Eye (tissue), 1 donor: ENCODE data around the gene SRGN.
A peak's percentile ranks its signal among the peaks of the same experiment; 100 is the strongest.

Experiments used
- DNase-seq: peaks from one replicate; pipeline ENCODE4 v3.0.0-alpha.2; 2015

SRGN gene

DNA sequence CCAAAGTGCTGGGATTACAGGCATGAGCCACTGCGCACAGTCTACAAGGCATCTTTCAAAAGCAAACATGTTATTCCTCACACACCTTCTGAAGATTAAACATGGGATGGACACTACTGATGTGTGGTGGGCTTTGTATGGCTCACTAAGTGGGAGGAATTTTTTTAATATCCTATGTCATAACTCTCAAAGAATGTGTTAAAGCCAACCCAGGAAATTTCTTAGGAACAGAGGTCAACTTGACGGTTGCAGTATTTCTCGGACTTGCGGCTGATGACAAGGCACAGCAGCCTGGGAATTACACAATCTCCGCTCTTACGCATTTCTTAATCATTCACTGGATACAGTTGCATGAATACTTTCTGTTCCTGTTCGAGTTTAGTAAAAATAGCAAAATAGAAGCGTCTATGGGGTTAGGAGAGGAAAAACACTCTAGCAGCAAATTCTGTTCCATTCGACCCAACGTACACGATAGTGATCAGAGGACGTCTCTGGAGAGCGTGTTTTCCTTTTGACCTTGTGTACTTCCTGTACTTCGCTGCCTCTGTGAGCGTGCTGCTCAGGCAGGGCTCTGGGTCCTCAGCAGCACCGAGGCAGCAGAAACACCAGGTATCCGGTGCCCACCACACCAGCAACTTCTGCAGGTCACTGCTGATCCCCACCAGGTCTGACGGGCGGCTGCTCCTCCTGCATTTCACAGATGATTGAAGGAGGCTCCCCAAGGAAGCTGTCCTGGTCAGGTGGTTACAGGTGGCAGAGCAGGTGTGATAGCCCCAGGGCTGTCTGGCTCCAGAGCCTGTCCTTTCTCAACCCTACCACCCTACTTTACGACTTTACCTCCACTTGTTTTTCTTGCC lies 26.4 kb upstream of the SRGN start:
- peak; percentile 31 for DNase-seq

DNA sequence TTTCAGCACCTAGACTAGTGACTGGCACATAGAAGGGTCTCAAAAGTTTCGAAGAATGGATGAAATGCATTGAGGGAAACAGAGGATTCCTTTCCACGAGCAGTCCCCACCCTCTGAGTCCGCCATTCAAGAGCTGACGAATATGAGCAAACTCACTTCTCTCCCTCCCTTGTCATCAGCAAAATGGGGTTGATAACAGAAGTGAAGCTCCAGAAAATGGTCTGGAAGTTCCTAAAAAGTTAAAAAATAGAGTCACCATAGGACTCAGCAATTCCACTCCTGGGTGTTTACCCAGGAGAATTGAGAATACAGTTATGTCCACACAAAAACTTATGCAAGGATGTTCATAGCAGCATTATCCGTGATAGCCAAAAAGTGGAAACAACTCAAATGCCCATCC lies 25.0 kb upstream of the SRGN start:
- DNase-seq = no peak

DNA sequence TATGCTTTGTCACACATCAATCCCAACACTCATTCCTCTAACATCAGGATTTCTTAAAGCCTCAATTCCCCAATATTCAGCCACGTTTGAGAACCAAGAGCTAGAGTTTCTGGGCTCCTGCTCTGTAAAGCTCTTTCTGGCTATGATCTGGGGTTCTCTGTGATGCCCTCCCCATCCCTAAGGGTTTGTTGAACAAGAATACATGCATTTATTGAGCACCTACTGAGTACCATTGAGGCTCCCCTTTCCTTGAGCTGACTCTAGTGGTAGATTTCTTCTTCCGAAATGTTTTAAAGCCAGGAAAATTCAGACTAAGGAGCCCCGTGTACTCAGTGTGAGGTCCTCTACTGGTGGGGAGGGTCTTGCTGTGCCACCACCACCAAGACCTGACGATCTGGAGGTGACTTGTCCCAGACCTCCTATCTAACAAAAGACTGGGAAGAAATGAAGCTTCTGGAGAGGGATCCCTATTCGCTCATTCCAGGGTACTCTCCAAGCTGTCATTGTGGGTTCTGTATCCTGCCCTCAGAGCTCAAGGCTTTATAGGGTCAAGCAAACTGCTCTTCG lies 23.1 kb upstream of the SRGN start:
- no peak for DNase-seq

DNA sequence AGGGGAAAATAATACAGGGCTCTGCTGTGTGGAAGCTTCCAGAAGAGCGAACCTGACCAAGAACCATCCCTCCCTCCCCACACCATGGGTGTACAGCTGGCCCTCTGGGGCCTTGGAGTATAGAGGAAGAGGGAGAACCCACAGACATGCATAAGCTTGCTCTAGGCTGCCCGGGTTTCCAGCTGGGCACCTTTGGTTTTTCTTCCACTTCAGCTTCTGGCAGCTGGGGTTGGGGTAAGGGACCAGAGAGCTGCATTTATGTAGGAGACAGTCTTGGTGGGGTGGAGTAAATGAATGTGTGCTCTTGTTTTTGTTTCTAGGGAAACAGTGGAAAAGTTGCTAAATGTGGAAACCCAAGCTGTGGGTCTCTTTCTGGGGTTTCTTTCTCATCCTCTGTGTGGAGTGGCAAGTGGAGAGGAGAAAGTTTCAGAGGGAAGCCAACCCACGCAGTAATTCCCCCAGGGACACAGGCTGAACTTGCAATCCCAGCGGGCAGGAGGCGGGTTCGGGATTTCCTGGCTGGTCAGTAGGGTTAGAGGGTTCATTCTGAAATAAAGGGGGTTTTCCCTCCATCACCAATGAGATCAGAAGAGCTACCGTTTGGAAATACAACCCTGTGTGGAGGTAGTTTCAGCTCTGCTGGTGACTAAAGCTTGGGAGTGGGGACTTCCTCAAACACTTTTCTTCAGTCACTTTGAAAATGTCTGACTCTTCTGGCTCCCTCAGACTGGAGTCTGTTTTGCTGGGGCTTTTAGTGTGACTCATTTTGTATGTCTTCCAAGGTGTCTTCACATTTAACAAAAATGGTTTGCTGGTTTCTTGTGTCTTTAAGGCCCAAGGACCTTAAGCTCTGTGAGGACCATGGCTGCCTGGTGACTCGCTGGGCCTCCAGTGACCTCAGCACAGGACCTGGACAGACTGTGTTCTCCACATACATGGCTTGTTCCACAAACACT lies 22.2 kb upstream of the SRGN start:
- DNase-seq = no peak

DNA sequence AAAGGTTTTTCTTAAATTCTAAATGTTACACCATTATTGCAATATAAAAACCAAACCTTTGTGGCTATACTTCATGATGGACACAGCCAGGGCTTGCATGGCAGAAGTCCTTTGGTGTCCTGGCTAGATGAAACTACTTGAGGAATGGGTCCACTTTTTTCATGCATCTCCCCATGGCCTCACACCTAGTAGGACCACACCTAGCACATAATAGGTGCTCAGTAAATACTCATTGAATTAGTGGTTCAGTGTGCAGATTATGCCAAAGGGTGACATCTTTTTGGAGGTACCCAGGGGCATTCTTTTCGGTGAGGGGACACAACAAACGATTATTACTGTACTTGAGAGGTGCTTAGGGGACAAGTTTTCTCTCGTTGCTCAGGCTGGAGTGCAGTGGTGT lies 20.7 kb upstream of the SRGN start:
- no peak for DNase-seq

DNA sequence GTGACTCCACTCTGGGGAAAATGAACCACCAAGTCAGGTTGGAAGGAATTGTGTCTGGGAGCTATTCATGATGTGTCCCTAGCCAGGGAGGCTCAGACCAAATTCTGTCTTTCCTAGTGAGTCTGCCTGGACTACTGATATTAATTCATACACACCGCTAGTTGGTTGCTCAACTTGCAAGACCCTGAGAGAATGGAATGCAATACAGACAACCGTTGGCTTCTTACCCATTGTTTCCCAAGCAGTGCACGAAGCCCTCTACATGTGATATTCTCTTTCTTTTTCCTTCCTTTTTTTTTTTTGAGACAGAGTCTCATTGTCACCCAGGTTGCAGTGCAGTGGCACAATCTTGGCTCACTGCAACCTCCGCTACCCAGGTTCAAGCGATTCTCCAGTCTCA lies 19.4 kb upstream of the SRGN start:
- no peak for DNase-seq

DNA sequence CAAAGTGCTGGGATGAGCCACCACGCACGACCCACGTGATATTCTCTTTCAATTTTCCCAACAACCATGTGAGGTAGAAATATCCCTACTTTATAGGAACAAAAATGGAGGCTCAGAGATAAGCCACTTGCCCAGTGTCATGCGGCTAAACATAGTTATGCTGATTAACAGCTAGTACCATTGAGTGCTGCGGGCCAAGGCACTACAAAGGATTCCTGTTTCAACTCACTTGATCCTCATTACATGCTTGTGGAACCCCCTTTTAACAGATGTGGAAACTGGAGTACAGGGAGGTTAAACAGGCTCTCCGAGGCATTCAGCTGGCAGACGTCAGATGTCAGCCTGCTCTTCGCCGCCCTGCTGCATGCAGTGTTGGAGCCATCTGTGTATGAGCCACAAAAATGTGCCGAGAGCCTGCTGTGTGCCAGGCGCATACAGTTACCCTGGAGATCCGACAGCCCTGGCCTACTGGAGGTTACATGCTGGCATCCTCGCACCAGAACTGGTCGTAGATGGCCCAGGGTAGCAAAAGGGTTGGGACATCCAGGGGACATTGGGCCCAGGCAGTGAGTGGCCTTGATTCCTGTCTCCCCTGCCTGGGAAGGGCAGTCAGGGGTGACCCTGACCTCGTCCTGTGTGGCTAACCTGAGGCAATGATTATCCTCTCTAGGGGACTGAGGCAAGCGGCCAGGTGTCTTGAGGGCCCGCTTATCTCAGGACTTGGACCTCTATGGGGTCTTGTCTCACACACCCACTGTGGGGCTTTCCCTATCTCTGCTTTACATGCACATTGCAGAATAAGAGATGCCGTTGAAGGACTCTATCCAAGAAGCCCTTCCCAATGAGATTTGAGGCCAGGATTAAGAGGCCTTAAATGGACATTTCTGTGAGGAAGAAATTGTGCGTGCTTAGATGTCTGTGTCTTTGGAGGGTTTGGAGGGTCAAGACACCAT lies 18.5 kb upstream of the SRGN start:
- peak; percentile 13 for DNase-seq

DNA sequence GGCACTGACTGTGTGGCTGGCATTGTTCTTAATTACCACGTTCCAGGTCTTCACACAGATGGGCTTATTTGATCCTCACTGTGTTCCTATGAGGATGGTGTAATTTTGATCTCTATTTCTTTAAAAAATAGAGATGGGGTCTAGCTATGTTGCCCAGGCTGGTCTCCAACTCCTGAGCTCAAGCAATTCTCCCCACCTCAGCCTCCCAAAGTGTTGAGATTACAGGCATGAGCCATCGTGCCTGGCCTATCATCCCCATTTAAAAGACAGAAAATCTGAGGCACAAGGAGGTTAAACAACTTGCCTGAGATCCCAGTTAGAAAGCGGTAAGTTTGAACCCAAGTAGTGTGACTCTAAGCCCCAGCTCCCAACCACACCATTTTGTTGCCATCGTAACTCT lies 17.0 kb upstream of the SRGN start:
- DNase-seq = no peak

DNA sequence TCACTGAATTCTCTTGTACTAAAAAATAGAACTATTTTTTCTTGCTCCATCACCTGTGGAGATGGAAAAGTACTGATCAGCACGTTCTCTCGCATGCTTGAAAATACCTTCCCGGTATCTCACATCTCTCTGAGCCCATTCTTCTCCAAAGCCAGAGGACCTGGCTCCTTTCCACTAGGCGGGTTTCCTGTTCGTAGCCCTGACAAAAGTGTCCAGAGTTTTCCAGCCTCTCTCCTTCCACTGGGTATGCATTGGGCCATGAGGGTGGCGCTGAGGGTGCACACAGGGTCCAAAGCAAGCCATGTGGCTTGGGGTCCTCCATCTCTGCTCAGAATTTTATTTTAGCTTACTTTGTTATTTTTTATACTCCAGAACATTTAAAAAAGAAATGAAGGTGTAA lies 16.3 kb upstream of the SRGN start:
- no peak for DNase-seq

DNA sequence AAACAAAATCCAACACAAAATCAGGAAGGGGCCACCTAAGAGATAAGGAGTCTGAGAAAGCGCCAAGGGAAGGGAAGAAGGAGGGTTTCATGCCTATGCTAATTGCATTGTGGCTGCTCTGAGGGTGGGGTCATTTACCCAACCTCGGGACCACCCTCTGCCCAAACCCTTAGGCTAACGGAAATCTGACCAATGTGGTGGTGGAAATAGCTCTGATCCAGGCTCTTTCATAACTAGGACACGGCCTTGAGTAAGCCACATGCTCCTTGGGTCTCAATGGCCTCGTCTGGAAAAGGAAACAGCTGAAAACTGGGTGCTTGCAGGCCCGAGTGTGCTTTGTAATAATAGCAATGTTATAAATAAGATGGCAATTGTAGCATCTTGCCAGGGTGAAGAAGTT lies 14.9 kb upstream of the SRGN start:
- DNase-seq = no peak

DNA sequence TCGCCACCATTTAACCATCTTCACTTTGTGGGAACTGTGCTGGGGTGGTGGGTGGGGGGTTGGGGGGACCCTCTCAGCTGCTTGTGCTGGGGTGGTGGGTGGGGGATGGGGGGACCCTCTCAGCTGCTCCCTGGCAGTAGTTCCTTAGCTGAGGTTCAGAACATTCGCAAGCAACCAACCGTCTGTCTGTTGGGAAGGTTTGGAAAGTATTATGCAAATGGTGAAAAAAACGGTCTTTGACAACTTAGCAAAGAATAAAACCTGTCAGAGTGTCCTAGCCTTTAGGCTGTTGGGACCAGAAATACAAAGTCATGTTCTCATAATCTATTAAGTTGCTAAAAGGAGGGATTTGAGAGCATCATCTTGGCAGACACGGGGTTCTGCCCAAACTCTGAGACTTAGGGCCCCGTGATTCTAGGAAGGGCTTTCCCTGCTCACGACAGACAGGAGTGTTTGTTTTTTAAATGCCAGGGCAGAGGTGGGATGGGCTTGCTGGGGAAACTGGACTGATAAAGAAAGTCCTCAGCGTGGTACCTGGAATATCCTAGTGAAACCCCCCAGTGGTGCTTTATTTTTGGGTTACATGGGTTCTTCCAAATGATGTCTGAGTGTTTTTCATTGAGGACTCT lies 14.1 kb upstream of the SRGN start:
- DNase-seq = no peak

DNA sequence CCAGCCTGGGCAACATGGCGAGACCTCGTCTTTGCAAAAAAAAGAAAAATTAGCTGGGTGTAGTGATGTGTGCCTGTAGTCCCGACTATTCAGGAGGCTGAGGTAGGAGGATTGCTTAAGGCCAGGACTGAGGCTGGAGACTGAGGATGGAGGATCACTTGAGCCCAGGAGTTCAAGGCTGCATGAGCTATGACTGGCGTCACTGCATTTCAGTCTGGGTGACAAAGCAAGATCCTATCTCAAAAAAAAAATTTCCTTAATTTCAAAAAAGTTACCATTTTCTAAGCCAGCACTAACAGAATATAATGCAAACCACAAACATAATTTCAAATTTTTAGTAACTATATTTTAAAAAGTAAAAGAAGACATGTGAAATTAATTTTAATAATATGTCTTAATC lies 13.4 kb upstream of the SRGN start:
- DNase-seq = no peak

DNA sequence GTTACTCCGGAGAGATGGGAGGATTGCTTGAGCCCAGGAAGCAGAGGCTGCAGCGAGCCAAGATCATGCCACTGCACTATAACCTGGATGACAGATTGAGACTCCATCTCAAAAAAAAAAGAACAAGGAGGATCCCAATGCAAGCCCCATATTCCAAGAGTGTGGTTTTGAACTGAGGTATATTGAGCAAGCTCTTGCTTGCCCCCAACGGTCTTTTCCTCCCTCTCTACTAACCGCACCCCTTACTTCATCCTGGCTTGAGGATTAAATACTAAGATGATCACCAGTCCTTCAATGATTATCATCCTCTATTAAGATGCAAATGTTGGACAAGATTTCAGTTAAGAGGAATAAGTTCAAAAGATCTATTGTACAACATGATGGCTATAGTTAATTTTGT lies 12.5 kb upstream of the SRGN start:
- no peak for DNase-seq

DNA sequence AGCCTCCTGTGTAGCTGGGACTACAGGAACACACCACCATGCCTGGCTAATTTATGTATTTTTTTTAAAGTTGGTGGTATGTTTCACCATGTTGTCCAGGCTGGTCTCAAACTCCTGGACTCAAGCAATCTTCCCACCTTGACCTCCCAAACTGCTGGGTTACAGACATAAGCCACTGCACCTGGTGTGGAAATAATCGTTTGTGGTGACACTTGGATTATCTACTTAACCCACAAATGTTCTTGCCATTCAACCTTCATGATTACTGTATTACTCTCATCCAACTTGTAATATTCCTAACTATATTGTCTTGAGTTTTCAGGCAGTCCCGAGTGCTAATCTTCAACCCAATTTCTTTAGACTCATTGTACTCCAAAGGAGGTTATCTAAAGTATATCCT lies 9.6 kb upstream of the SRGN start:
- no peak for DNase-seq

DNA sequence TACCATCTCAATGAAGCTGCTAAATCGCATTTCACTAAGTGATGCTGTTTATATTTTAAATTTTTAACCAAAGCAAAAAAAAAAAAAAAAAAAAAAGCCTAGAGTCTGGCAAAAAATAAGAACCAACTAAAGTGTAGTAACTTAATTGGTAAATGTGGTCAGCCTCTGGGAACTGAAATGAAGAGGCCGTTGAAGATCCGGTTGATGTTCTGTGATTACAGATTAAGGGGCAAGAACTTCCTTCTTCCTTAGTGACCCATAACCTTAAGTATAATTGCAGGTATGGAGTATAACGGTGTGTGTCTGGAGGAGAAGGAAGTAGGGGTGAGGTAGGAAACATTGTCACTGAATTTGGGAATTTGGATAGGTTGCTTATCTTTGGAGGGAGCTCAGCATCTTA lies 7.7 kb upstream of the SRGN start:
- DNase-seq = no peak

DNA sequence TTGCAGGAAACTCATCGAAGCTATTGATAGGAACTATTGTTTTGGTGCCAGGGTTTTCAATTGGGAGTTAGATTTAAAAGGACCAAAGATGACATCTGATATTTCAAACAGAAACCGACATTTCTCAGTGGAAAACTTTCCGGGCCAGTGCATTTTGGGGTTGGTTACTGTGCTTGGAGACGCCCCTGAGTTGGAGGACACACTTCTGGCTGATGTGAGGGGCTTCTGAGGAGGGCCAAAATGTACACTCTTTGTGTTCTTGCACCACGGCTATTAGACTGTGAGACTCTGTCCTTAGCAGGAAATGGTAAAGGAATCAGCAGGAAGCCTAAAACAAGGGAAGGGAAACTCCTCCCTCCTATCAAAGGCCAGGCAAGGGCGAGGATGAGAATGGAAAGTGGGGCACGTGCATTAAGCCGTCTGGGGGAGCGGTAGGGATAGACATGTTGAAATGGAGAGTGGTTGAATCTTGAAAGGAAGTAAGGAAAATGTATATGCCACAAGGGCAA lies 1.8 kb upstream of the SRGN start:
- DNase-seq = no peak

DNA sequence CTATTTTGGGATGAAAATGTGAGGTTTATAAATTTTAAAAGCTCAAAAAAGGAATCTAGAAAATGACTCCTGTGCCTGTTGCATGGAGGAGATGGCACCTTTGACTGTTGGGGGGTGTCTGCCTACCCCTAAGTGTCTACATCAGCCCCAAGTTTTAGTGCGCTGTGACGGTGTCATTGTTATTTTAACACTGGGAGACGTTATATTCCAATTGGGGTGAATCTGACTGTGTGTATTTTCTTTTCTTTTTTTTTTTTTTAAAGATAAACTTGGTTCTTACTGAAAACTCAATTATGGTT lies 517 bp downstream of the SRGN start:
- DNase-seq = no peak

DNA sequence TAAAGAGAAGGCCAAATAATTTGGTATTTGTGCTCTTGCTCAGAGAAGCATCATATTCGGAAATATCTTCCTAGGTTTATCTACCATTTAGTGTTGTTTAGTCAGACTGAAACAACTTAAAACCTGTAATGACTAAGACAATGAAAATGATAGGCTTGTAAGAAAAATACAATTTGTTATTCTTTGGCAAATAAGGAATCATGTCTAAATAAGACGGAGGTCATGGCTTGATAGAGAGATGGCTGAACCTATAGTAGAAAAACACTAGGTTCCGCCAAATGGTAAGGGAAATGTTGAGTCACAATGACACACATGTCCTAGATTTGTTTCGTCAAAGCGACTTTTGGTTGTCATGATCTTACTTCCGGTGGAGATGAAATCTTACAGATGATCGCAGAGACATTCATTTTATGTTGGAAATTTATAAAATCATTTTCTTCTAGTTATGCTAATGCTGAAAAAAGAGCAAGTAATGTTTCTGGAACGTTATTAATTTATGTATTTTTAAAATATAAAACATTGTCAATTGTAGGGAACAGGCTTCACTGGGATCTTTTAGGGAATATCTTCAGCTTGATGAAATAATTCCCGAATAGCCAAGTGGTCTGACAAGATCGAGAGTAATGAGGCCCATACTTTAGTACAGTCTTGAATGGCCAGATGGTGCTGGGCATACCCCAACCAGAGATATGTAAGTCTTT lies 1.0 kb downstream of the SRGN start:
- DNase-seq = no peak

DNA sequence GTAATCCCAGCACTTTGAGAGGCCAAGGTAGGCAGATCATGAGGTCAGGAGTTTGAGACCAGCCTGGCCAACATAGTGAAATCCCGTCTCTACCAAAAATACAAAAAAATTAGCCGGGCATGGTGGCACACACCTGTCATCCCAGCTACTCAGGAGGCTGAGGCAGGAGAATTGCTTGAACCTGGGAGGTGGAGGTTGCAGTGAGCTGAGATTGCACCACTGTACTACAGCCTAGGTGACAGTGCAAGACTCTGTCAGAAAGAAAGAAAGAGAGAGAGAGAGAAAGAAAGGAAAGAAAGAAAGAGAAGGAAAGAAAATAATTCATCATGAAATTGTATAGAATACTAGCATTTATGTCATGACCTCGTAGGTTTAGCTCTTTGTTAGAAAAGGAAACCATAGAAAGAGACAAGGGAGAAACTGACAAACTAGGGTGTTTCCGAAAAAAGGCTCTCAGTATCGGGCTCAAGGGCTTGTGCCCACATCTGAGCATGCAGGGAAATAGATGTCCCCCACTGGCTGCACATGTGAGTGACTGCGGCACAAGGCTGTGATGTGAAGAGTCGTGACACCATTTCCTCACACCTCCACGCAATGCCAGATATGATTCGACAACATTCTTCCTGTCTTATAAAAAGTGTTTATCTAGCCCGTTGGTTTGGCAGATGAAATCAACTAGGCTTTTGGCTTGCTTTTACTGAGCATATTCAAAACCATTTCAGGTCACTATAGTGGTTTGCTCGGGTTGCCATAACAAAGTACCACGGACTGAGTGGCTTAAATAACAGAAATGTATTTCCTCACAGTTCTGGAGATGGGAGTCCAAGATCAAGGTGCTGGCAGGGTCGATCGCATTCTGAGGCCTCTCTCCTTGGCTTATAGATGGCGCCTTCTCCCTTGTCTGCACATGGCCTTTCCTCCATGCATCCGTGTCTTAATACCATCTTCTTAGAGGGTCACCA lies 2.0 kb downstream of the SRGN start:
- DNase-seq = no peak

DNA sequence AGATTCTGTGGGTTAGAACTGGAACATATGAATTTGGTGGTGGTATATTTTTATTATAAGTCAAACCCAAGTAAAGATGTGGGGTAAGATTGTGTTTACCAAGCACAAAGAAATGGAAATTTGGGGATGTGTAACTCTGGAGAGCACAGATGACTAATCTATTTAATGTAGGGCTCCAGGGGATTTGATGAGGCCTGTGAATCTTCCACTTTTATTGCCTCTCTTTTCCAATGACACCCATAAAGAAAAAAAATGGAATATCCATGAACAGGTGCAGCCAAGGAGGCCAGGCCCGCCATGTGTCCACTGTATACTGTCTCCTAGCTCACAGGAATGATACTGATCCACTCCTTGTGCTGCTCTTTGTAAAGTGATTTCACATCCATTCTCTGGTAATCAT lies 2.8 kb downstream of the SRGN start:
- DNase-seq = no peak
